Fibroblast of villous mesenchyme (primary cell): ENCODE measurements around the gene NUCKS1. TPM values are rescaled to one million over a fixed set of nuclear protein-coding genes. Genes with fewer than 3 reads are reported as not detected.

ENCODE experiments used
- DNase-seq: peaks from one replicate; pipeline ENCODE4 v3.0.0-alpha.2; 2010; ENCODE audit warnings: low read depth
- H3K4me3 ChIP-seq: 2 replicates; pipeline ENCODE4 v1.5.1; 2011; ENCODE audit warnings: low read depth, mild to moderate bottlenecking, low read length
- total RNA-seq: library from RNA; depleted of rRNA; stranded (reverse); fragments of >200 nt; gene quantifications from 2 replicates; pipeline ENCODE4 v1.2.3, GENCODE V29; 2012
- TF ChIP-seq, protein P1 (sequence below): IDR thresholded peaks from 2 replicates; pipeline ENCODE4 v1.5.1; 2012; ENCODE audit warnings: low read depth, mild to moderate bottlenecking, low read length; ENCODE audit not compliant: insufficient read depth

The NUCKS1 gene
- total RNA-seq, 1 donor: 233 TPM

DNA sequence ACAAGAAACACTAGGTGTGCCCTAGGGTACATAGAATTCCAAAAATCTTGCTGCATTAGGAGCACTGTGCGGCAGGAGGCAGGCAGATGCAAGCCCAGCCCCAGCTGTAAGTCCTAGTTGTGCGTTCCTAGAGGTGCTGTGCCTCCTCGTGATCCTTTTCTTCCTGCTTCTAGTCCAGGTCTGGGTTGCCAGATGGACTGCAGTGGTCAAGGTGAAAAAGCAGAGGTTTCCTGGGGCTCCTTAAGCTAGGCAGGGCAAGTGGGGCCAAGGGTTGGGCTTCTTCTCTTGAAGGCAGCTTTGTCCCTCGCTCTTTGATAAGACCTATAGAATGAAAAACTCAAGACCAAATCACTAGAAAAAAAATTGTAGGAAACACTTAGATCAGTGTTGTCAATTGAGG, 48.1 kb downstream of the NUCKS1 start:
- TF ChIP-seq, protein P1, sequence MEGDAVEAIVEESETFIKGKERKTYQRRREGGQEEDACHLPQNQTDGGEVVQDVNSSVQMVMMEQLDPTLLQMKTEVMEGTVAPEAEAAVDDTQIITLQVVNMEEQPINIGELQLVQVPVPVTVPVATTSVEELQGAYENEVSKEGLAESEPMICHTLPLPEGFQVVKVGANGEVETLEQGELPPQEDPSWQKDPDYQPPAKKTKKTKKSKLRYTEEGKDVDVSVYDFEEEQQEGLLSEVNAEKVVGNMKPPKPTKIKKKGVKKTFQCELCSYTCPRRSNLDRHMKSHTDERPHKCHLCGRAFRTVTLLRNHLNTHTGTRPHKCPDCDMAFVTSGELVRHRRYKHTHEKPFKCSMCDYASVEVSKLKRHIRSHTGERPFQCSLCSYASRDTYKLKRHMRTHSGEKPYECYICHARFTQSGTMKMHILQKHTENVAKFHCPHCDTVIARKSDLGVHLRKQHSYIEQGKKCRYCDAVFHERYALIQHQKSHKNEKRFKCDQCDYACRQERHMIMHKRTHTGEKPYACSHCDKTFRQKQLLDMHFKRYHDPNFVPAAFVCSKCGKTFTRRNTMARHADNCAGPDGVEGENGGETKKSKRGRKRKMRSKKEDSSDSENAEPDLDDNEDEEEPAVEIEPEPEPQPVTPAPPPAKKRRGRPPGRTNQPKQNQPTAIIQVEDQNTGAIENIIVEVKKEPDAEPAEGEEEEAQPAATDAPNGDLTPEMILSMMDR: no peak
- no peak for DNase-seq
- H3K4me3 ChIP-seq: no peak overlapping the region

DNA sequence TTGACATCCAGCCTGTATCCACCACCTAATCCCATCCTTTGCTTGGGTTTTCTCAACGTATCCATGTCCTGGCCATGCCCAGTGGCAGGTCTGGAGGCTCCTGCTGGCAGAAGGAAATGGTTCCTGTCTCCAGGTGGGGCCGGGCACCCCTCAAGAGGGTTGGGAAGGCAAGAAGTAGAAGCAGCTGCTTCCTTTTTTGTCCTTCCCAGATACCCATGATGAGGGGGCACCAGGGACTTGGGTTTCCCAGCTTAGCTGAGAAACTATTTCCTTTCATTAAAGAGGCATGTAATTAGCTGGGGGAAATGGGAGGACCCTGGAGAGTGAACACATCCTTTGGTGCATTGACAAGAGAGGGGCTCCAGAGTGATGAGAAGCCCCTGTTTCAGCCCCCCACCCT, 48.6 kb downstream of the NUCKS1 start:
- no peak overlapping the region for H3K4me3 ChIP-seq
- DNase-seq: no peak
- TF ChIP-seq, protein P1: no peak

DNA sequence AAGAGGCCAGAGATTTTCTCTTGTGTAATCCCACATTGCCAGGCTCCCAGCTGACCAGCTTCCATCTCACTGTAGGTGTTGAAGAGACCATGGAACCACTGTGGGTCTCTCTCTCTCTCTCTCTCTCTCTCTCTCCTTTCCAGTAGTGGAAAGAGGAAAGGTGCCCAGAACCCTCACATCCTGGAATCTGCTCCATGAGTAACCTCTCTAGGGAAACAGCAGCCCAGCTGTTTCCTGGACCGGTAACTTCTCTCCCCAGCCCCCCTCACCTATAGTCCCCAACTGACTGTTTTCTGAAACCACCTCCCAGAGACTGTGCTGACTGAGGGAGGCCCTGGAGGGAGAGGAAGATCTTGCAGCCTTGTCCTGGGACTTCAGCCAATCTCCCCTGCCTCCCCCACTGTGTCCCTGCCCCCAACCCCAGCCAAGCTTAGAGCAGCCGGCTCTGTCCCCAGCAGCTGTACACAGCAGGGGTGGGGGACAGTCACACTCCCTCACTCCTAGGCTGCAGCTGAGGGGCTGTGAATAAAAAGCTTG, 49.0 kb downstream of the NUCKS1 start:
- H3K4me3 ChIP-seq: no peak overlapping the region
- TF ChIP-seq, protein P1: no peak
- DNase-seq: no peak

DNA sequence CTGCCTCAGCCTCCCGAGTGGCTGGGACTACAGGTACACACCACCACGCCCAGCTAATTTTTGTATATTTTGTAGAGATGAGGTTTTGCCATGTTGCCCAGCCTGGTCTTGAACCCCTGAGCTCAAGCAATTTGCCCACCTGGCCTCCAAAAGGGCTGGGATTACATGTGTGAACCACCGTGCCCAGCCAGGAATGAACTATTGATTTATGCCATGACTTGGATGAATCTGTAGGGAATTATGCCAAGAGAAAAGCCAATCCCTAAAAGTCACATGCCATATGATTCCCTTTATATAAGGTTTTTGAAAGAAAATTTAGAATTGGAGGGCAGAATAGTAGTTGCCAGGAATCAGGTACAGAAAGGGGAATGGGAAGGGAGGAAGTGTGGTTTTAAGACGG, 50.6 kb downstream of the NUCKS1 start:
- no peak for DNase-seq
- TF ChIP-seq, protein P1: no peak
- no peak overlapping the region for H3K4me3 ChIP-seq

DNA sequence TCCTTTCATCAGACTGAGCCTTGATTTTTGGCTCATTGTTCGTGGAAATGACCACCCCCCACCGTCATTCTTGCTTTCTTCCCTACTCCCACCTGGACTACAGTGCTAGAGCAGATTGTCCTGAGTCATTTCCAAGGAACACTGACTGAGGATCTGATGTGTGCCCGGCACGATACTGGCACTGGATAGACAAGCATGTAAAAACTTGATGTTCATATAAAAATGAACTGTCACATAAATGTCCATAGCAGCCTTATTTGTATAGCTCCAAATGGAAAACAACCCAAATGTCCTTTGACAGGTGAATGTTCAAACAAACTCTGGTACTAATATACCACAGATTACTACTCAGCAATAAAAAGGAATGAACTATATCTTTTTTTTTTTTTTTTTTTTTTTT, 51.1 kb downstream of the NUCKS1 start:
- no peak overlapping the region for H3K4me3 ChIP-seq
- DNase-seq: no peak
- TF ChIP-seq, protein P1: no peak

DNA sequence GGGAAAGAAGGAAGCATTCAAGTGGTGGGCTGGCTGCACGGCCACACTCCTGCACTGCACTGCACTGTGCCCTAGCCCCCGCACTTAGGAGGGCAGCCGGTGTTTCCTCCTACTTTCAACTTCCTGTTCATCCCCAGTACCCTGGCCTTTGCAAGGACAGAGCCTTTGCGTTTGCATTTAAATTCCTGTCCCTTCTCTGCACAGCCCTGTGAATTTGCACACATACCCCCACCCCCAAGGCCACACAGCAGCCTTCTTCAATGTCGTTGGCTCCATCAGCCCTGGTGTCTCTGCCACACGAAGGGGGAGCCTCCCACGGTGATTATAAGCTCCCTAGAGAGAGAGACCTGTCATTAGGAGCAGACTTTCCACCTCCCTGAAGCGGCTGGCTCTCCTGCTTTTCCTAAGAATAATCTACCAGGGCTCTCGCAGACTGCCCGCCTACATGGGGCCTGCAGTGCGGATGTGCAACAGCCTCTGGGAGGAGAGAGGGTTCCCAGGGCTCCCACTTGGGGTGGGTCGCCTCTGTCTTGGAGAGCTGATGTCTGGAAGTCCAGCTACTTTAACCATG, 56.5 kb downstream of the NUCKS1 start:
- no peak overlapping the region for H3K4me3 ChIP-seq
- no peak for DNase-seq
- TF ChIP-seq, protein P1: no peak

DNA sequence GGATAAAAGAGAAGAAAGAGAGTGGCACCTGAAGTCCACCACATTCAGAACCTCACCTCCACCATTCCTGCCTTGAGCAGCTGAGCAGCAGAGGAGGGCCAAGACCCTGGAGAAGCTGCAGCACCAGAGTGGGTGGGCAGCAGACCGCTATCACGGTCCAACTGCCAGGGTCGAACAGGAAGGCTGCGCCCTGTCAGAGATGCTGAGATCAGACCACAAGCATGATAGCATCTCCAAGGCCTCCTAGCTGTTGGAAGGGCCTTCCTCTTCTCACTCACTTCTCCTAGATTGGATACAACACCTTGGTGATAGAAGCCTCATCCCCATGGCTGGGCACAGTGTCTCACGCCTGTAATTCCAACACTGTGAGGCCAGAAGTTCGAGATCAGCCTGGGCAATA, 57.6 kb downstream of the NUCKS1 start:
- no peak for DNase-seq
- TF ChIP-seq, protein P1: no peak
- H3K4me3 ChIP-seq: no peak overlapping the region
